DMS53 treated with DMSO at 0.1 percent for 48 hours (cell line): ENCODE results near the gene CARD10.
"Not testable (repeated sequence)": the region's sequence is repeated elsewhere in the genome, so short reads cannot be mapped to it uniquely, and the experiment has no call there.

Experiments used
- DNase-seq: peaks from one replicate; lab custom pipeline; 2025; ENCODE audit not compliant: unreplicated experiment; lab: John Stamatoyannopoulos, UW

Gene CARD10

GRCh38 chr22:37557321-37558001 is 38.2 kb upstream of the CARD10 start:
- DNase-seq: no peak

- no peak for DNase-seq
Measured at GRCh38 chr22:37556710-37557109, 37.5 kb upstream of the CARD10 start.

- DNase-seq: no peak
Measured at GRCh38 chr22:37555029-37555428, 35.8 kb upstream of the CARD10 start.

- no peak for DNase-seq
Measured at GRCh38 chr22:37553725-37554124, 34.5 kb upstream of the CARD10 start.

- DNase-seq: no peak
Measured at GRCh38 chr22:37552524-37553163, 33.4 kb upstream of the CARD10 start.

- DNase-seq: no peak
Measured at GRCh38 chr22:37551981-37552380, 32.8 kb upstream of the CARD10 start.

GRCh38 chr22:37550921-37551320 is 31.7 kb upstream of the CARD10 start:
- not testable (repeated sequence) for DNase-seq

- no peak for DNase-seq
Measured at GRCh38 chr22:37549704-37550059, 30.5 kb upstream of the CARD10 start.

GRCh38 chr22:37547251-37547741 is 28.1 kb upstream of the CARD10 start:
- no peak for DNase-seq

- no peak for DNase-seq
Measured at GRCh38 chr22:37546437-37547250, 27.4 kb upstream of the CARD10 start.

- DNase-seq: no peak
Measured at GRCh38 chr22:37545703-37546436, 26.7 kb upstream of the CARD10 start.

GRCh38 chr22:37544955-37545702 is 25.9 kb upstream of the CARD10 start:
- no peak for DNase-seq

- DNase-seq: no peak
Measured at GRCh38 chr22:37542959-37543358, 23.7 kb upstream of the CARD10 start.

- not testable (repeated sequence) for DNase-seq
Measured at GRCh38 chr22:37542416-37542815, 23.2 kb upstream of the CARD10 start.

- not testable (repeated sequence) for DNase-seq
Measured at GRCh38 chr22:37539790-37540189, 20.6 kb upstream of the CARD10 start.

GRCh38 chr22:37538590-37539357 is 19.6 kb upstream of the CARD10 start:
- peak; percentile 36 for DNase-seq

GRCh38 chr22:37535159-37535558 is 15.9 kb upstream of the CARD10 start:
- no peak for DNase-seq

- DNase-seq: no peak
Measured at GRCh38 chr22:37534445-37534844, 15.2 kb upstream of the CARD10 start.

GRCh38 chr22:37533995-37534394 is 14.8 kb upstream of the CARD10 start:
- no peak for DNase-seq
